MM.1S (cell line): Measurements from ENCODE around the gene FOXO3.

ENCODE experiments used
- DNase-seq: peaks from one replicate; pipeline ENCODE4 v3.0.0-alpha.2; 2015
- H2AFZ ChIP-seq: fragments of 300-600 bp; sonication (generic); 2 replicates; pipeline ENCODE4 v1.6.0; 2016; ENCODE audit warnings: antibody characterized with exemption, low read length
- H3F3A ChIP-seq: fragments of 300-600 bp; sonication (generic); 2 replicates; pipeline ENCODE4 v1.6.1; 2016; ENCODE audit warnings: mild to moderate bottlenecking, antibody characterized with exemption, low read length, moderate library complexity, mixed read lengths; ENCODE audit not compliant: insufficient read depth
- H3K27ac ChIP-seq: fragments of 300-600 bp; sonication (generic); 2 replicates; pipeline ENCODE4 v1.5.1; 2016; ENCODE audit warnings: mild to moderate bottlenecking, low read length
- H3K27me3 ChIP-seq: fragments of 300-600 bp; sonication (generic); replicated peaks from 2 replicates; pipeline ENCODE4 v1.6.0; 2016; ENCODE audit warnings: low read length; ENCODE audit not compliant: insufficient read depth
- H3K36me3 ChIP-seq: fragments of 300-600 bp; sonication (generic); replicated peaks from 2 replicates; pipeline ENCODE4 v1.6.1; 2016; ENCODE audit warnings: mild to moderate bottlenecking, low read length, mixed read lengths; ENCODE audit not compliant: insufficient read depth
- H3K4me1 ChIP-seq: fragments of 300-600 bp; sonication (generic); 2 replicates; pipeline ENCODE4 v1.6.1; 2016; ENCODE audit warnings: low read length, mixed read lengths
- H3K4me2 ChIP-seq: fragments of 300-600 bp; sonication (generic); 2 replicates; pipeline ENCODE4 v1.6.0; 2016; ENCODE audit warnings: low read depth, low read length
- H3K4me3 ChIP-seq: fragments of 300-600 bp; sonication (generic); 2 replicates; pipeline ENCODE4 v1.5.1; 2016; ENCODE audit warnings: low read length, mixed read lengths
- H3K79me2 ChIP-seq: fragments of 300-600 bp; sonication (generic); 2 replicates; pipeline ENCODE4 v1.6.1; 2016; ENCODE audit warnings: mixed run types, low read length, mixed read lengths
- H3K9ac ChIP-seq: fragments of 300-600 bp; sonication (generic); 2 replicates; pipeline ENCODE4 v1.6.1; 2016; ENCODE audit warnings: low read length, mixed read lengths
- H3K9me2 ChIP-seq: fragments of 300-600 bp; sonication (generic); replicated peaks from 2 replicates; pipeline ENCODE4 v1.6.1; 2016; ENCODE audit warnings: mild to moderate bottlenecking, low read length, mixed read lengths; ENCODE audit not compliant: insufficient read depth
- H3K9me3 ChIP-seq: fragments of 300-600 bp; sonication (generic); replicated peaks from 2 replicates; pipeline ENCODE4 v1.6.1; 2016; ENCODE audit warnings: mild to moderate bottlenecking, low read length, mixed read lengths; ENCODE audit not compliant: insufficient read depth
- H4K20me1 ChIP-seq: fragments of 300-600 bp; sonication (generic); 2 replicates; pipeline ENCODE4 v1.6.1; 2016; ENCODE audit warnings: mild to moderate bottlenecking, low read length, moderate library complexity, mixed read lengths; ENCODE audit not compliant: insufficient read depth
- CTCF ChIP-seq: fragments of 300-600 bp; sonication (generic); IDR thresholded peaks from 2 replicates; pipeline ENCODE4 v1.5.1; 2016; ENCODE audit warnings: antibody characterized with exemption, low read length, mixed read lengths
- EZH2 ChIP-seq: fragments of 300-600 bp; sonication (generic); optimal IDR thresholded peaks from 2 replicates; pipeline ENCODE3; 2017; ENCODE audit warnings: low read depth, mild to moderate bottlenecking, antibody characterized with exemption, low read length, mixed read lengths
- EZH2phosphoT487 ChIP-seq: fragments of 300-600 bp; sonication (generic); IDR thresholded peaks from 2 replicates; pipeline ENCODE4 v1.6.1; 2018; ENCODE audit warnings: antibody characterized with exemption, low read length

The FOXO3 gene

GRCh38 chr6:108561742-108562502 lies 1.2 kb downstream of the FOXO3 start:
- no peak overlapping the region for H2AFZ ChIP-seq
- DNase-seq = no peak

DNA sequence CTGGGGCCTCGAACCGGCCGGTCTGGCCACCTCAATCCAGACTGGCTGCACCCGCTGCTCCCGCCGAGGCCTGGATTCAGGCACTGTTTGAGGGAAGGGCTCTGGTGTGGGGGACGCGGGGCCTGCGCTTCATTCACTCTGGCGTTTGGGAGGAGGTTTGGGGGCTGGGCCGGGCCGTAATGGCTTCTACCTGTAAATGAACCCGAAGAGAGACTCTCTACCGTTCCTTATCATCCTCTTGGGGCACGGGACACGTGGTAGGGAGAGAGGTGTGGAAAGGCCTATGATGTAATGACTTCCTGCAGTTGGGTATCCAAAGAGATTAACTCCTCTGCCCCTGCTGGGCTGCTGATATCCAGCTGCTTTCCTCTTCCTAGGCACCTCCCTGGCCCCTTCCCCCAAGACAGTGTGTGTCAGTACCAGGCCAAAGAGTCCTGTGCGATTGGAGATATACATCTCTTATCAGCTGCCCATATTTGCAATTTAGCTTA lies 1.8 kb downstream of the FOXO3 start:
- no peak overlapping the region for H2AFZ ChIP-seq
- H3K4me3 ChIP-seq = peak overlapping the region; percentile 99
- H3K4me2 ChIP-seq = peak overlapping the region; percentile 42
- peaks cover 21% of the 10 kb centered on the region; the same call in 1 of the 2 replicates for H3K36me3 ChIP-seq
- no peaks in the 10 kb centered on the region for H3K27me3 ChIP-seq
- DNase-seq = peak; percentile 84
- H3K27ac ChIP-seq = peak overlapping the region; percentile 96
- peaks cover 7% of the 10 kb centered on the region for H3K4me1 ChIP-seq
- H3K9ac ChIP-seq = peak overlapping the region; percentile 100
- peaks cover 22% of the 10 kb centered on the region; the same call in 1 of the 2 replicates for H4K20me1 ChIP-seq
- H3K9me2 ChIP-seq = no peaks in the 10 kb centered on the region
- no peak for TF ChIP-seq CTCF
- TF ChIP-seq EZH2 = no peak
- TF ChIP-seq EZH2phosphoT487 = no peak
- H3K9me3 ChIP-seq = no peaks in the 10 kb centered on the region
- peaks cover 76% of the 10 kb centered on the region for H3K79me2 ChIP-seq
- H3F3A ChIP-seq = peaks cover 74% of the 10 kb centered on the region

More at GRCh38 chr6:108561742-108562502, 1.2 kb downstream of the FOXO3 start:
- Histone ChIP-seq H4K20me1 (peaks cover 15% of the 10 kb centered on the region; the same call in 1 of the 2 replicates), H3K27ac (peak overlapping the region; percentile 96), H3K4me1 (peaks cover 7% of the 10 kb centered on the region), H3F3A (peaks cover 74% of the 10 kb centered on the region), H3K9me3 (no peaks in the 10 kb centered on the region), H3K9ac (peak overlapping the region; percentile 100), H3K79me2 (peaks cover 76% of the 10 kb centered on the region), H3K27me3 (no peaks in the 10 kb centered on the region), H3K4me2 (peak overlapping the region; percentile 42), H3K4me3 (peak overlapping the region; percentile 99), H3K9me2 (no peaks in the 10 kb centered on the region), H3K36me3 (peaks cover 19% of the 10 kb centered on the region; the same call in 1 of the 2 replicates)
- no peak for TF ChIP-seq EZH2
- TF ChIP-seq EZH2phosphoT487 = no peak
- TF ChIP-seq CTCF = no peak

- peak overlapping the region; percentile 42 for H3K4me2 ChIP-seq
- H3K4me1 ChIP-seq = peaks cover 9% of the 10 kb centered on the region
- H3K9ac ChIP-seq = peak overlapping the region; percentile 100
- H3K9me2 ChIP-seq = no peaks in the 10 kb centered on the region
- H3F3A ChIP-seq = peaks cover 78% of the 10 kb centered on the region
- H2AFZ ChIP-seq = no peak overlapping the region
- DNase-seq = no peak
- H3K27me3 ChIP-seq = no peaks in the 10 kb centered on the region
- no peaks in the 10 kb centered on the region for H3K9me3 ChIP-seq
- peak overlapping the region; percentile 99 for H3K4me3 ChIP-seq
- peaks cover 83% of the 10 kb centered on the region for H3K79me2 ChIP-seq
- H3K36me3 ChIP-seq = peaks cover 21% of the 10 kb centered on the region; the same call in 1 of the 2 replicates
- TF ChIP-seq CTCF (no peak), EZH2phosphoT487 (no peak), EZH2 (no peak)
- peak overlapping the region; percentile 96 for H3K27ac ChIP-seq
- peaks cover 25% of the 10 kb centered on the region; the same call in 1 of the 2 replicates for H4K20me1 ChIP-seq
Measured at GRCh38 chr6:108563292-108563691, 2.6 kb downstream of the FOXO3 start.
